GM18508 (cell line): ENCODE measurements around the gene PDE6A.
"Not testable (repeated sequence)": the region's sequence is repeated elsewhere in the genome, so short reads cannot be mapped to it uniquely, and the experiment has no call there.

Experiments used
- ATAC-seq: cut with Tn5 transposase; IDR thresholded peaks from one replicate; pipeline ENCODE4 v1.9.1; 2021; ENCODE audit warnings: moderate number of reproducible peaks; ENCODE audit not compliant: insufficient read depth, unreplicated experiment

Gene PDE6A

DNA sequence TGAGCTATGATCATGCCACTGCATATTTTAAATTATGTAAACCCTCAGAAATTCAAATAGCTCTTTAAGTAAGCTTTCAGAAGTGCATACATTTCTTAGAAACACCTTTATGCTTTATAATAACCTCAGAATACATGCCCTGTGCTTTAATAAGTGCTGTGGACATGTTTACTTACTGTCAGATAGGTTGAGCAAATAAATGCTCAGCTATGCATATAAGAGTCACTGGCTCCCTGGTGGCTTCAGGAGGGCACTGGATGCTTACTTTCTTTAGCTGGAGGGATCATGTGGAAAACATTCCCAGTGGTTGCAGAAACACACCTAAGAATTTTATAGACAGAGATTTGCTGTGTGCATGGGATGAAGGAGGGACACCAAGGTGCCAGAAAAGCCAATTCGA, 74.4 kb downstream of the PDE6A start:
- ATAC-seq: no peak

DNA sequence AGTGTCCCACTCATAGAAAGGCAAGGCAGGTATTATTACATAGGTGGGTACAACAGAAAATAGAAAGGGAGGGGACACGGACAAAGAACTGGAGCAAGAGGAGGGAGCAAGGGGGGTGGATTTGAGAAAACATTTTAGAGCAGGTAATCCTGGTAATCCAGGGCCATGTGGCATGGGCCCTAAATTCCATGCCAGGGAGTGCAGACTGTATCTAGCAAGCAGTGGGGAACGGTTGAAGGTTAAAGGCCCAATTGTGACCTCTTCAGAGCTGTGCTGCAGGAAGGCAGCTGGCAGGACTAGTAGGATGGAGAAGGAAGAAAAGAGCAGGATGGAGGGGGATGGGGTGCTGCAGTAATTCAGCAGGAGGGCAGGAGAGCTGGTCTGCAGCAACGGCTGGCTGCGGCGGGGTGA, 75.2 kb downstream of the PDE6A start:
- no peak for ATAC-seq

DNA sequence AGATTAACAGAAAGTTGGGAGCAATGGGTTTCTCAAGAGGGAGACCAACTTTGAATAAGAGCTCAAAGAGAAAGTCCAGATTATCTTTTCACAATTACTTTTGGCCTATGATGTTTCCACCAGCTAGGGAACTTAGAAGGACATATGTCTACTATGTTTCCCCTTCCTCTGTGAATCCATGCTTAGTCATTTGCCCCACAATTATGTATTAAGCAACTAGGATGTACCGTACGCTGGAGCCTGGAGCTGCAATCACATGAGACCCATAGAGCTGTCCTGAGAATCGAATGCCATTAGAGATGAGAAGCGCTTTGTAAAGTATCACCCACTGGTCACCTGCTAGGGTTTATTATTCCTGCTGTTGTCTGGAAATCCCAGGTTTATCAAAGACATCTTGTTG, 78.8 kb downstream of the PDE6A start:
- ATAC-seq: no peak

DNA sequence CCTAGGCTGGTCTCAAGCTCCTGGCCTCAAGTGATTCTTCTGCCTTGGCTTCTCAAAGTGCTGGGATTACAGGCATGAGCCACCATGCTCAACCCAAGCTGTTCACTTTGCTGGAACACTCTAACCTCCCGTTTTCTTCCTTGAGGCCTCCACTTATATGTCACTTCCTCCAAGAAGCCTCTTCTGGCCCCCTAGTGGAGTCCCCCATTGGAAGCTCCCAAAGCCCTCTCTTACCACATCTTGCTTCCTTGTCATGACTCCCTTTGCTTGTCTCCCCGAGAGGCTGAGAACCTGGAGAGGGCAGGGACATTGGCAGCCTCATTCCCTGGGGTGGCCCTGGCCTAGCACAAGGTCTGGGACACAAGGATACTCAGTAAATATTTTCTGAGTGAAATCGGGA, 80.8 kb downstream of the PDE6A start:
- no peak for ATAC-seq

DNA sequence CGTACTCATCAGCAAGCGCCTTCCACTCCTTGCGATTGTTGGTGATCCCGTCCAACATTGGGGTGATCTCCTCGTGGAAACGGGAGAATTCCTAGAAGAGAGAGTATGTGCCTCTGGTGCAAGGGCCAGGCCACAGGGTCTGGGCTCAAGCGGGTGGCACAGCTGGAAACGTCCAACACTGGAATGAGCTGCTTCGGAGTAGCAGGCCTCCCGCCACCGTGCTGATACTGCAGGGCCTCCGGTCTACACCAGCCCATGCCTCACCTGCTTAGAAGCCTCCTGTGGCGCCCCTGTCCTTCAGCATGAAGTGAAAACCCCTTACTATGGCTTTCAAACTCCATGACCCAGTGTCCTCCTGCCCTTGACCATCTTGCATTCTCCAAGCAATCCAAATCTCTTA, 81.4 kb downstream of the PDE6A start:
- ATAC-seq: no peak

DNA sequence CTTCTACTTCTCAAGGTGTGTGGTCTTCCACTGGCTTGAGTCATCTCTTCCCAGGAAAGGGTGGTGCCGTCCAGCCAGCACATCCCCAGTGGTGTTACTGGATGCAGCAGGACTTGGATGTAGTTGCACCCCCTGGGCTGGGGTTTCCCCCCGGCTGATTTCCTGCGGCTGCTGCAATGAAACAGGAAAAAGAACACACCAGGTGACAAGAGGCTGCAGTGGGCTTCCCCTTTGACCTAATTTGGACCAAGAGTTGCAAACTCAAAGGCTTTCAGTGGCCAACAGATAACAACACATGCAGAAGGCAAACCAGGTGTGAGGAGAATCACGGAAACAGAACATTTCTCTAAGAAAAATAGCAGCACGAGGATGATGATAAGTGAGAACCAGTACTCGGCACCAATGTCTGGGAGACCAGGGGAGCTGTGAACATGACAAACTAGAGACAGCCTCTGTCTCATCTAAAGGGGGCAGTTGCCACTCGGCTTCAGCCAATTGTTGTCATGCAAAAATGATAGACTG, 83.7 kb downstream of the PDE6A start:
- no peak for ATAC-seq

DNA sequence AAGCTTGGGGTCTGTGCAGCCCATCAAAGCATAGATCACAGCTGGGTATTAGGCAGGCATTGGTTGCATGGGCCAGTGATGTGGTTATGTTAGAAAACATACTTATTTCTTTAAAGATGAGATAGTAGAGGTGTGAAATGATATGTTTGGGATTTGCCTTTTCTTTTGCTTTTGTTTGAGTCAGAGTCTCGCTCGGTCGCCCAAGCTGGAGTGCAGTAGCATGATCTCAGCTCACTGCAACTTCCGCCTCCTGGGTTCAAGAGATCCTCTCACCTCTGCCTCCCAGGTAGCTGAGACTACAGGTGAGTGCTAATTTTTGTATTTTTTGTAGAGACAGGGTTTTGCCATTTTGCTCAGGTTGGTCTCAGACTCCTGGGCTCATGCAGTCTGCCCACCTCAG, 84.8 kb downstream of the PDE6A start:
- no peak for ATAC-seq

DNA sequence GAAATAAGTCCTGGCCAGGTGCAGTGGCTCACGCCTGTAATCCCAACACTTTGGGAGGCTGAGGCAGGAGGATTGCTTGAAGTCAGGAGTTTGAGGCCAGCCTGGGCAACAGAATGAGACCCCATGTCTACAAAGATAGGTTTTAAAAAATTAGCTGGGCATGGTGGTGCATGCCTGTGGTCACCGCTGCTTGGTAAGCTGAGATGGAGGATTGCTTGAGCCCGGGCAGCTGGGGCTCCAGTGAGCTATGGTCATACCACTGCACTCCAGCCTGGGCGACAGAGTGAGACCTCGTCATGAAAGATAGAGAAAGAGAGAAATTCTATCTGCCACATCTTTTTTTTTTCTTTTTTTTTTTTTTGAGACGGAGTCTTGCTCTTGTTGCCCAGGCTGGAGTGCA, 86.1 kb downstream of the PDE6A start:
- not testable (repeated sequence) for ATAC-seq

DNA sequence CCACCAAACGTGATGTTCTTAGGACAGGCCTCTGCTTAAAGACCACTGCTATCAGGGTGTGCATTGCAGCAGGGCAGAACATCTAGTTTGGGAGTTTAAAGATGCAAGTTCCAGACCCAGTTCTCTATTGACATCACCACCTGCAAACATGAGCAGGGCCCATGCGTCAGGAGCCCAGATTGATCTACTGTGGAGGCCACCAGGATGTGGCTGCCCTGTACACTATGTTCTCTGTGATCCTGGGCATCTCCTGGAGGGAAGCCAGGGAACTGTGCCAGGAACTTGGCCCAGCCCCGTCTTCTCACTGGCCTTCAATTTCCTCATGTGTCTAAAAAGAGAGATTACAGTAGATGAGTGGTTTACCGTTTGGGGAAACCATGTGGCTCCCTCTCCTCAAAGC, 87.1 kb downstream of the PDE6A start:
- no peak for ATAC-seq

DNA sequence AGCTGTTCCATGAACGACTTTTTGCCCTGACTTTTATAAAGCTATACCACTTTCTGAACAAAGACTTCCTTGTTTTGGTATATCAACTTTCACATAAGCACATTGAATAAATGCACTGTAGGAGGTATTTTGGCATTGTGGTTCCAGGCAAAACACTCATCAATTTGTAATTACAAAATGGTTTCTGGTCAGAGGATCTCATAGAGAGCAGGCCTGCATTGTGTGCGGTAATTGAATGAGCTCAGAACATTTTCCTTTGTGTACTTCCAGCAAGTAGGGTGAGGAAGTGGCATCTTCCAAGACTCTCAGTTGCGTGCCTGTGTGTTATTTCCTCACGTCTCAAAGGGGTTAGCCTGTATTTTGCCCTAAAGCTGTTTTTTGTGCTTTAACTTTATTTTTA, 89.2 kb downstream of the PDE6A start:
- no peak for ATAC-seq

DNA sequence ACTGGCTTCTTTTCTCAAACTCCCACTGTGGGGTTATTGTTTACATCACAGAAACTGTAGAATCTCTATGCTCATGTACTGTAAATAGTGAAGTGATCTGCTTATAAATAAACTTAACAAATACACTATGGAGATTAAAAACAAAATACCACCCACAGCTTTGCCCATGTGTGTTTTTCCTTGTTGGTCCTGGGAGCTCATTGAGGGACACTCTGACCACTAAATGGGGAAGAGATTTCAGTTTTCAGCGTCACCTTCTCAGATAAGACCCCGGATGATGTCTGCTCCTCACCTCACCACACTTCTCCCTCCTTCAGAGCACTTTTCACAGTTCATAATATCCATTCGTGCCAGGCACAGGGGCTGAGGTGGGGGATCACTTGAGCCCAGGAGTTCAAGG, 89.7 kb downstream of the PDE6A start:
- no peak for ATAC-seq

DNA sequence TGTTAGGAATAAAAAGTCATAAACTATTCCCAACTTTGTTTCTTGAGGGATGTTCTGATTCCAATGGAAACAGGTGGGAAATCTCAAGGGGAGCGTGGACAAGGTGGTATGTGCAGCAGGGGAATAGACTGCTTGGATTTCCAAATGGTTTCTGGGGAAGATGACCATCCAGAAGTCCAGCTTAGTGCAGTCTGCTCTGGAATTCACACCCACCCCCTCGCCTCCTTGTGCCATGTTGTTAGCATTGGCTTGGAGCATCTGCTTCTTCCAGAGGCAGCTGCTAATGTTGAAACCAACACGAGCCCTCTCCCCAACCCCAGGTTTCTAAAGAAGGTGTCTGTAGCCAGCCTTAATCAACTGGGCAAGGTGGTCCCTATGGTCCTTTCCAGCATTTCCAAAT, 90.9 kb downstream of the PDE6A start:
- no peak for ATAC-seq

DNA sequence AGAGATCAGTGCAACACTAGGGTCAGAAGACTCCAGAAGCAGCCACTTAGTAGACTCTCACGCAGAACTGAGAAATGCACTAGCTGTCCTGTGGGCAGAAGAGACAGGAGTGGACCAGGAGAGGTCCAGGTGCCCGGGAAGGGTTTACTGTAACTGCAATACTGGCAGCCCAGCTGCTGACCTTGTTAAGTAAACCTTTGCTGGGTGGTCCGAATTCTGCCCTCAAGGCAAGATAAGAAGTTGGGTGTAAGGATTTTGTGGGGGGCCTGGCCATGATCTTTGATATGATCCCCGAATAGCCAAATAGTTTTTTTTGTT, 91.3 kb downstream of the PDE6A start:
- no peak for ATAC-seq

DNA sequence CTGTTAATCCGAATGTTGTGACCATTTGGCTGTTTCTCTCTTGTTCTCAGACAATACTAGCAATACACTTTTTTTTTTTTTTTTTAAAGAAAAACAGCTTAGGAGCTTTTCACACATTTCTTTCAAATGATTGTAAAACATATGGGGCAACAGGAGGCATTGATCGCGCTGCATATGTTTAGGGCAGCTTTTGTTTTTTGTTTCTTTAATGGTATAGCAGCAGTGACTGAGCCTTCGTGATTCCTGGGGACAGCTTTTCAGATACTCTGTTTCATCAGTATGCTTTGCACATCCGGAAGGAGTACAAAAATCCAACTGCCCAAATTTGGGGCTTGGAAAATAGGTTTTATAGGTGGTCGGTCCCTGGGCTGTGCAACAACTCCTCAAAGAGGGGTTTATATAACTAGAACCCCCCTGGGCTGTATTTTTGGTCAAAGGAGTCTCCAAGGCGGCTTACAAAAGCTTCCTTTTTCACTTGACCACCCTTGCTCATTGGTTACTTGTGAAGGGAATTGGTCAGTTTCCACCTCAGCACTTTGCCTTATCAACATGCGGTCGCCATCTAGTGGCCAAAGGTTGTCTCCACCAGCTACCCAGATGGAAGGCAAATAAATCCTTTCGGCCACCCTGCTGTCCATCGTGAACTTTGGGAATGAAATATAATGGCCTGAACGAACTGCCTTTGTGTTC, 91.8 kb downstream of the PDE6A start:
- ATAC-seq: no peak

DNA sequence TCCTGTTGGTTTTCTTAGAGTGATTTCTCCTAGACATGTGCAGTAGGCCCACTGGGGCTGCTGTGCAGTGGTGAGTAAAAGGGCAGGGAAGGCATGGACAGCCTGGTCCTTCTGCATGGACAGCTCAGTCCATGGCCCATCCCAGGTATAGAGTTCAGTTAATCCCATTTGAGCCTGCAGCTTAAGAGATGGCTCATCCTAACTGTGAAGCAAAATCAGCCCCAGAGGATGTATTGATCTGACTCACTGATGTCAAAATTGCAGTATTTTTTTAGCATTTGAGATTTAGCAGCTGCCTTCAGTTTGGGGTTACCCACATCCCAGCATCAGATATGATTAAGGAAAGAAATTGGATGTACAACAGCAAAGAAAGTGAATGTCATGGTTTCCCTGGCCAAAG, 93.4 kb downstream of the PDE6A start:
- ATAC-seq: no peak

DNA sequence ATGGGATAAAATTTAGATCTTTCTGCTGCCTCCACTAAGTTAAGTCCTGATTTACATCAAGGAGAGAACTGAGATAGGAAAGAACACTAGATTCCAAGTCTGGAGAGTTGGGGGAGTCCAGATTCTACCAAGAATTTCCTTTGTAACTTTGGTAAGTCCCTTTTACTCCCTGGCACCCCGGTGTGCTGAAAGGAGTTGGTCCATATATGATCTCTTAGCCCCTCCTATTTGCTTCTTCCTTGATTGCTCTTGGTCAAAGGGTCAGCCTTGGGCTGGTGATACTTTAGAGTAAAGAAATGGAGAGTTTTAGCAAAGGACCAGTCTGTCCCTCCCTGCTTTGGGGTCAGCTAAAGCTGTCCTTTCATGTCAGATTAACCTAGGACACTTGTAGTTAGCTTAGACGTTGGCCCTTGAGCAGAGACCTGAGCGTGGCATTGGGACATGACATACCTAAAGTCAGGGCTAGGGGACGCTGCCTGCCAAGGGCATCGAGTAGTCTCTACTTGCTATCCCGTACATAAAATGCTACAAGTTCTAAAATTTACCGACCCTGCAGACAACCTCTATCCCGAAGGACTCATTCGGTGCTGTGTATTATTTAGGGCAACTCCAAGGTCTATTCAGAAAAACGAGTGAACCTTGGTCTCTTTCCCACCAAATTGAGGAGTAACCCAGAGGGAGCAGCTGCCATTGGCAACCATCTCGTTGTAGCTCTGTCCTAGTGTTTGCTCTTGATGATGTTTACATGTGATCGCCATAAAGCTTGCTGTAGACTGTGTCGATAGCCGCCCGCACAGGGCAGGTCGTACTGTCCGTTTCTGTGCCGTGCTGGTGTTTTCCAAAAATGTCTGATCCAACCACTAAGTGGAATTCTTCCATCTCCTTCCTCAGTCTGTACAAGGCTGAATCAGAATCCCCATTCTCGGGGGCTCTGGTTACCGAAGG, 94.4 kb downstream of the PDE6A start:
- ATAC-seq: no peak

DNA sequence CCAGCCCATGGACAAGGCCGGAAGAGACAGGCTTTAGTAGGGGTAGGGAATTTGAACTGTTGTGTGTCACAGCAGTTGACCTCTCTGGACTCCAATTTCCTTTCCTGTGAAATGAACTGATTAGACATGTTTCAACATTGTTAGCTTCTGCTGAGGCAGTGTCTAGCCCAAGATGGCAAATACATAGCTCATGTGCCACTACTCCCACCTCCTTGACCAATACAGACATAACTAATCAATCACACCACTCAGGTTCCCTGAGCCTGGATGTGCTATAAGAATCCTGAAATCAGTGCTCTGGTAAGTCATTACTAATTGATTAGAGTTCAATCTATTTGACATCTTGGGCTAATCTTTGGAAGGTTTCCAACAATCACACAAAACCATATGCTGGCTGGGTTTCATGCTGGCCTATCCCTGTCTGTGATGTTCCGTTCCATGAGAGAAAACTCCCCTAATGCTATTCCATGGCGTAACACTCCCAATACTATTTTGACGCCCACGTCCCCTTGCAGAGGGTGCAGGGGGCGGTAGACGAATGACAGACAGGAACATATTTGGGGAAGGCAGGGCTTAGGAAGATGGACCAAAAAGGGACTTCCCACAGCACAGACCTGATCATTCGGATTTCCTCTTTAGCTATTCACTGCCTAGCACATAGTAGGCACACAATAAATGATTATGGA, 95.2 kb downstream of the PDE6A start:
- no peak for ATAC-seq

DNA sequence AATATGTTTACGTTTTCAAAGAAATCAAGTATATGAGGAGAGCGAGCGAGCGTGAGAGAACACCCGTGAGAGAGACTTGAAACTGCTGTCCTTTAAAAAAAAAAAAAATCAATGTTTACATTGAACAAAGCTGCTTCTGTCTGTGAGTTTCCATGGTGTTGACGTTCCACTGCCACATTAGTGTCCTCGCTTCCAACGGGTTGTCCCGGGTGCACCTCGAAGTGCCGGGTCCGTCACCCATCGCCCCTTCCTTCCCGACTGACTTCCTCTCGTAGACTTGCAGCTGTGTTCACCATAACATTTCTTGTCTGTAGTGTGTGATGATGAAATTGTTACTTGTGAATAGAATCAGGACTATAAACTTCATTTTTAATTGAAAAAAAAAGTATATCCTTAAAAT, 97.0 kb downstream of the PDE6A start:
- no peak for ATAC-seq

DNA sequence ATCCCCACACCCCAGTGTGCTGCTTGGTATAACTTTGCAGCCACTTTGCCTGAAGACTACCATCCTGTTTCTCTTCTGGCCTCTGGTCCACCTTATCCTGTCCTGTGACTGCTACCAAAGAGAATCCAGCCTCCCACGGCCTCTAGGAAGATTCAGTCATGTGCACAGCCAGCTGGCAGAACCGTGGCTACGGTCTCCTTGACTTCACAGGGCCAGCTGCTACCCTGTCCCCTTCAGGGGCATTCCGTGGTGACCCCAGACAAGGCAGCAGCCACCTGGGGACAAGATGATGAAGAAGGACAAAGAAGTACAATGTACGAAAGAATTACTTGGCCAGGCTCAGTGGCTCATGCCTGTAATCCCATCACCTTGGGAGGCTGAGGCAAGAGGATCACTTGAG, 98.6 kb downstream of the PDE6A start:
- ATAC-seq: no peak

DNA sequence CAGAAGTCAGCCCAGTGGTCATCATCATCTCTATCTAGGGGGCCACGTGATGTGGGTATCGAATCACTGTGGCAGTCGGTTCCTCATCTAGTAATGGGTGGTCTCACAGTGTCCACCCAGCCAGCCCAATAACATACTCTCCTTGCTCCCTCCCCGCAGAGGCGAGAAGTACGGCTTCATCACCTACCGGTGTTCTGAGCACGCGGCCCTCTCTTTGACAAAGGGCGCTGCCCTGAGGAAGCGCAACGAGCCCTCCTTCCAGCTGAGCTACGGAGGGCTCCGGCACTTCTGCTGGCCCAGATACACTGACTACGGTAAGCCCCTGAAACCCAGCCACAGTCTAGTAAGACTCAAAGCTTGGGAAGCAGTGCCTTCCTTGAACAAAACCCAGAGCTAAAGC, 99.0 kb downstream of the PDE6A start:
- no peak for ATAC-seq
